Right hindlimb (tissue), 1 donor: ENCODE measurements around the gene ITPR2.

Experiments
- DNase-seq: peaks from one replicate; pipeline ENCODE4 v3.0.0-alpha.2; 2018

Gene ITPR2

GRCh38 chr12:26728205-26729050, 104.6 kb downstream of the ITPR2 start:
- no peak for DNase-seq

- DNase-seq = no peak
Measured at GRCh38 chr12:26727482-26728204, 105.4 kb downstream of the ITPR2 start.

- no peak for DNase-seq
Measured at GRCh38 chr12:26726956-26727355, 106.0 kb downstream of the ITPR2 start.

- DNase-seq = no peak
Measured at GRCh38 chr12:26725276-26725916, 107.6 kb downstream of the ITPR2 start.

GRCh38 chr12:26724309-26724702, 108.7 kb downstream of the ITPR2 start:
- no peak for DNase-seq

- DNase-seq = no peak
Measured at GRCh38 chr12:26723379-26724308, 109.3 kb downstream of the ITPR2 start.

GRCh38 chr12:26721800-26722199, 111.2 kb downstream of the ITPR2 start:
- no peak for DNase-seq

- DNase-seq = no peak
Measured at GRCh38 chr12:26719852-26720251, 113.1 kb downstream of the ITPR2 start.

- DNase-seq = no peak
Measured at GRCh38 chr12:26717757-26718156, 115.2 kb downstream of the ITPR2 start.

GRCh38 chr12:26715232-26715631, 117.8 kb downstream of the ITPR2 start:
- DNase-seq = no peak

- DNase-seq = no peak
Measured at GRCh38 chr12:26713885-26714383, 119.1 kb downstream of the ITPR2 start.

GRCh38 chr12:26712892-26713291, 120.1 kb downstream of the ITPR2 start:
- DNase-seq = no peak

- DNase-seq = no peak
Measured at GRCh38 chr12:26711569-26711968, 121.4 kb downstream of the ITPR2 start.

GRCh38 chr12:26711072-26711471, 121.9 kb downstream of the ITPR2 start:
- no peak for DNase-seq

GRCh38 chr12:26705851-26706250, 127.1 kb downstream of the ITPR2 start:
- no peak for DNase-seq

GRCh38 chr12:26704684-26705460, 128.1 kb downstream of the ITPR2 start:
- no peak for DNase-seq

GRCh38 chr12:26704214-26704613, 128.8 kb downstream of the ITPR2 start:
- no peak for DNase-seq

- no peak for DNase-seq
Measured at GRCh38 chr12:26702741-26703140, 130.3 kb downstream of the ITPR2 start.

- DNase-seq = no peak
Measured at GRCh38 chr12:26701604-26702215, 131.3 kb downstream of the ITPR2 start.

- no peak for DNase-seq
Measured at GRCh38 chr12:26700430-26700829, 132.6 kb downstream of the ITPR2 start.

GRCh38 chr12:26699237-26699636, 133.8 kb downstream of the ITPR2 start:
- no peak for DNase-seq
